Colonic mucosa (tissue), 4 donors: ENCODE results near the gene POLR2E. TPM values are rescaled to one million over a fixed set of nuclear protein-coding genes. Genes with fewer than 3 reads are reported as not detected.

Experiments used
- DNase-seq: peaks from one replicate; pipeline ENCODE4 v3.0.0-alpha.2; 2020
- H3K27ac ChIP-seq: fragments of 200-600 bp; one replicate; pipeline ENCODE4 v1.8.0; 2021
- H3K27me3 ChIP-seq: fragments of 200-600 bp; one replicate; pipeline ENCODE4 v1.8.0; 2021
- H3K36me3 ChIP-seq: fragments of 200-600 bp; one replicate; pipeline ENCODE4 v1.8.0; 2021
- H3K4me1 ChIP-seq: fragments of 200-600 bp; one replicate; pipeline ENCODE4 v1.8.0; 2021; ENCODE audit warnings: mild to moderate bottlenecking
- H3K4me3 ChIP-seq: fragments of 200-600 bp; one replicate; pipeline ENCODE4 v1.8.0; 2021
- H3K9ac ChIP-seq, 2 donors: one replicate each; pipeline ENCODE4 v1.7.0; 2013; ENCODE audit warnings: control low read depth in 2 of 2, low read depth in 2 of 2, low read length in 2 of 2
- H3K9me3 ChIP-seq: fragments of 200-600 bp; one replicate; pipeline ENCODE4 v1.8.0; 2021
- CTCF ChIP-seq: fragments of 200-600 bp; IDR thresholded peaks from one replicate; pipeline ENCODE4 v1.8.0; 2022; ENCODE audit warnings: antibody characterized with exemption, mild to moderate bottlenecking
- intact Hi-C: fragments of 100-400 bp; cut with DNase I; formaldehyde crosslinking; loops from one replicate; pipeline ENCODE4 v1.14.1; 2022
- total RNA-seq, 2 donors: library from RNA; stranded (reverse); fragmentation: NEBNext Ultra II Directional in 1 of 2; extraction: Animal tissue kit (Norgen Biotek cat#: 25700) in 1 of 2; gene quantifications; one replicate each; pipeline ENCODE4 v1.2.1, GENCODE V29; 2021
- donor health status: healthy.
- donor health status: DM: no; HTN: no; CAD: no.
- donor health status: DM: no; HTN: no; CAD: no.

Gene POLR2E
- total RNA-seq, 2 donors from 2014 or later = 135 to 245 TPM

GRCh38 chr19:1074544-1075283, 20.5 kb downstream of the POLR2E start:
- H3K36me3 ChIP-seq = no peaks in the 10 kb centered on the region
- intact Hi-C loops = no loop called here
- H3K4me3 ChIP-seq = peak overlapping the region; percentile 35
- TF ChIP-seq CTCF = no peak
- H3K27me3 ChIP-seq = peaks cover 21% of the 10 kb centered on the region
- peaks cover 5% of the 10 kb centered on the region for H3K4me1 ChIP-seq
- no peaks in the 10 kb centered on the region for H3K9me3 ChIP-seq
- peak overlapping the region in 1 of 2 donors; percentile 43 for H3K9ac ChIP-seq
- DNase-seq = peak; percentile 92
- peak overlapping the region; percentile 40 for H3K27ac ChIP-seq

GRCh38 chr19:1073956-1074517, 21.1 kb downstream of the POLR2E start:
- Histone ChIP-seq H3K27me3 (peaks cover 22% of the 10 kb centered on the region), H3K9me3 (no peaks in the 10 kb centered on the region), H3K4me3 (no peak overlapping the region), H3K36me3 (no peaks in the 10 kb centered on the region), H3K9ac (peak overlapping the region in 1 of 2 donors; percentile 12), H3K4me1 (peaks cover 9% of the 10 kb centered on the region), H3K27ac (peak overlapping the region; percentile 5)
- DNase-seq = no peak
- TF ChIP-seq CTCF = no peak
- intact Hi-C loops = no loop called here

GRCh38 chr19:1073063-1073955, 21.9 kb downstream of the POLR2E start:
- Histone ChIP-seq H3K4me3 (no peak overlapping the region), H3K36me3 (no peaks in the 10 kb centered on the region), H3K27me3 (peaks cover 22% of the 10 kb centered on the region), H3K9me3 (no peaks in the 10 kb centered on the region), H3K9ac (no peak overlapping the region), H3K4me1 (peaks cover 13% of the 10 kb centered on the region), H3K27ac (no peak overlapping the region)
- no peak for TF ChIP-seq CTCF
- intact Hi-C loops = no loop called here
- no peak for DNase-seq

- Histone ChIP-seq H3K4me1 (peaks cover 13% of the 10 kb centered on the region), H3K9me3 (no peaks in the 10 kb centered on the region), H3K27me3 (peaks cover 22% of the 10 kb centered on the region), H3K4me3 (no peak overlapping the region), H3K27ac (no peak overlapping the region), H3K9ac (no peak overlapping the region), H3K36me3 (no peaks in the 10 kb centered on the region)
- intact Hi-C loops = no loop called here
- TF ChIP-seq CTCF = no peak
- no peak for DNase-seq
Measured at GRCh38 chr19:1072371-1073015, 22.7 kb downstream of the POLR2E start.
